IMR-90 (cell line): Measurements from ENCODE around the gene NOS2. TPM values are rescaled to one million over a fixed set of nuclear protein-coding genes. Genes with fewer than 3 reads are reported as not detected.

ENCODE experiments used
- ATAC-seq: fragments of 200-7000 bp; cut with Tn5 transposase; 2 replicates; pipeline ENCODE4 v1.9.1; 2020; ENCODE audit warnings: low read depth, mild to moderate bottlenecking, moderate library complexity
- BruUV-seq: library from RNA; stranded (reverse); fragments of 400-500 nt; replicated peaks from 2 replicates; lab custom pipeline; 2021; lab: Mats Ljungman, UMichigan
- CTCF ChIA-PET: fragments of 300-600 bp; formaldehyde crosslinking; extraction: SDS; loops from one replicate; lab custom pipeline; 2021; ENCODE audit warnings: antibody characterized with exemption; lab: Yijun Ruan, JAX
- POLR2A ChIA-PET: fragments of 300-600 bp; sonication (Branson Sonifier 250); formaldehyde crosslinking; loops from one replicate; lab custom pipeline; 2022; ENCODE audit warnings: antibody characterized with exemption; ENCODE audit not compliant: unreplicated experiment; lab: Charles Lee
- DNase-seq: peaks from one replicate; pipeline ENCODE4 v3.0.0; 2013
- H2AFZ ChIP-seq: replicated peaks from 2 replicates; pipeline ENCODE3; 2013; ENCODE audit warnings: low read length, mild to moderate bottlenecking; ENCODE audit not compliant: poor library complexity
- H2AK5ac ChIP-seq: 2 replicates; pipeline ENCODE4 v1.6.1; 2013; ENCODE audit warnings: low read depth, low read length, inconsistent platforms
- H2AK9ac ChIP-seq: replicated peaks from 2 replicates; pipeline ENCODE3; 2013; ENCODE audit warnings: mild to moderate bottlenecking, low read depth, low read length, moderate library complexity; ENCODE audit not compliant: poor library complexity
- H2BK120ac ChIP-seq: 2 replicates; pipeline ENCODE4 v1.6.1; 2013; ENCODE audit warnings: low read depth, low read length, inconsistent platforms
- H2BK15ac ChIP-seq: 3 replicates; pipeline ENCODE4 v1.6.1; 2013; ENCODE audit warnings: low read depth, low read length, inconsistent platforms
- H2BK20ac ChIP-seq: 2 replicates; pipeline ENCODE4 v1.6.1; 2013; ENCODE audit warnings: low read depth, mild to moderate bottlenecking, inconsistent platforms, low read length, moderate library complexity
- H2BK5ac ChIP-seq: 2 replicates; pipeline ENCODE4 v1.6.1; 2013; ENCODE audit warnings: mild to moderate bottlenecking, low read depth, low read length, inconsistent platforms; ENCODE audit not compliant: poor library complexity, severe bottlenecking
- H3K14ac ChIP-seq: replicated peaks from 2 replicates; pipeline ENCODE4 v1.6.1; 2013; ENCODE audit warnings: low read depth, low read length, inconsistent platforms
- H3K18ac ChIP-seq: 2 replicates; pipeline ENCODE4 v1.6.1; 2013; ENCODE audit warnings: low read depth, low read length, control low read depth
- H3K23ac ChIP-seq: 2 replicates; pipeline ENCODE4 v1.6.1; 2013; ENCODE audit warnings: low read depth, low read length, inconsistent platforms
- H3K27ac ChIP-seq: 2 replicates; pipeline ENCODE4 v1.5.1; 2013; ENCODE audit warnings: mild to moderate bottlenecking, control low read depth, low read length; ENCODE audit not compliant: insufficient read depth
- H3K27me3 ChIP-seq: 2 replicates; pipeline ENCODE4 v1.6.1; 2013; ENCODE audit warnings: low read length; ENCODE audit not compliant: control insufficient read depth, insufficient read depth
- H3K36me3 ChIP-seq: 2 replicates; pipeline ENCODE4 v1.6.1; 2013; ENCODE audit warnings: low read length, mixed read lengths; ENCODE audit not compliant: control insufficient read depth, insufficient read depth
- H3K4ac ChIP-seq: 2 replicates; pipeline ENCODE4 v1.6.1; 2013; ENCODE audit warnings: low read depth, low read length, inconsistent platforms
- H3K4me1 ChIP-seq: 2 replicates; pipeline ENCODE4 v1.6.1; 2013; ENCODE audit warnings: low read length, mixed read lengths; ENCODE audit not compliant: control insufficient read depth, insufficient read depth
- H3K4me2 ChIP-seq: 2 replicates; pipeline ENCODE4 v1.6.1; 2013; ENCODE audit warnings: low read depth, mild to moderate bottlenecking, control low read depth, low read length, moderate library complexity
- H3K4me3 ChIP-seq: 2 replicates; pipeline ENCODE4 v1.5.1; 2013; ENCODE audit warnings: low read depth, mild to moderate bottlenecking, control low read depth, low read length, moderate library complexity; ENCODE audit not compliant: insufficient read depth
- H3K56ac ChIP-seq: 2 replicates; pipeline ENCODE4 v1.6.1; 2013; ENCODE audit warnings: low read length, inconsistent platforms; ENCODE audit not compliant: insufficient read depth; ENCODE audit errors: extremely low read depth
- H3K79me1 ChIP-seq, 2 experiments: 2 replicates each; pipeline ENCODE4 v1.6.1; 2013; ENCODE audit warnings: low read length in 2 of 2, inconsistent platforms in 1 of 2, low read depth in 1 of 2
- H3K9ac ChIP-seq: 2 replicates; pipeline ENCODE4 v1.6.1; 2013; ENCODE audit warnings: low read depth, low read length, control low read depth
- H3K9me1 ChIP-seq: 2 replicates; pipeline ENCODE4 v1.6.1; 2013; ENCODE audit warnings: low read length, inconsistent platforms; ENCODE audit not compliant: insufficient read depth
- H3K9me3 ChIP-seq: 2 replicates; pipeline ENCODE4 v1.6.1; 2013; ENCODE audit warnings: low read length; ENCODE audit not compliant: control insufficient read depth, insufficient read depth
- H4K20me1 ChIP-seq: 2 replicates; pipeline ENCODE4 v1.6.1; 2013; ENCODE audit warnings: low read length, inconsistent platforms; ENCODE audit not compliant: insufficient read depth
- H4K5ac ChIP-seq: 2 replicates; pipeline ENCODE4 v1.6.1; 2013; ENCODE audit warnings: mild to moderate bottlenecking, low read depth, low read length, control low read depth
- H4K8ac ChIP-seq, 2 experiments: 2 replicates each; pipeline ENCODE4 v1.6.1; 2013; ENCODE audit warnings: low read depth in 2 of 2, low read length in 2 of 2, control low read depth in 1 of 2, inconsistent platforms in 1 of 2
- H4K91ac ChIP-seq: 2 replicates; pipeline ENCODE4 v1.6.1; 2013; ENCODE audit warnings: low read depth, low read length, inconsistent platforms; ENCODE audit not compliant: insufficient read depth
- BHLHE40 ChIP-seq: fragments of 150-350 bp; IDR thresholded peaks from 2 replicates; pipeline ENCODE4 v1.6.1; 2016; ENCODE audit warnings: mild to moderate bottlenecking, low read depth, low read length
- CEBPB ChIP-seq: IDR thresholded peaks from 2 replicates; pipeline ENCODE4 v1.6.1; 2012; ENCODE audit warnings: low read depth, low read length, improper control_type of control experiment
- CHD1 ChIP-seq: IDR thresholded peaks from 2 replicates; pipeline ENCODE4 v1.6.1; 2012; ENCODE audit warnings: low read depth, low read length, improper control_type of control experiment
- FOS ChIP-seq: fragments of 150-350 bp; IDR thresholded peaks from 2 replicates; pipeline ENCODE4 v1.6.1; 2016; ENCODE audit warnings: low read depth, low read length
- MAFK ChIP-seq: IDR thresholded peaks from 2 replicates; pipeline ENCODE4 v1.6.1; 2012; ENCODE audit warnings: low read depth, low read length, improper control_type of control experiment
- MAZ ChIP-seq: IDR thresholded peaks from 2 replicates; pipeline ENCODE4 v1.6.1; 2012; ENCODE audit warnings: low read depth, mild to moderate bottlenecking, low read length, improper control_type of control experiment, moderate library complexity, borderline replicate concordance
- MXI1 ChIP-seq: IDR thresholded peaks from 2 replicates; pipeline ENCODE4 v1.6.1; 2012; ENCODE audit warnings: low read depth, mild to moderate bottlenecking, low read length, moderate library complexity, borderline replicate concordance
- NFE2L2 ChIP-seq: fragments of 150-350 bp; IDR thresholded peaks from 2 replicates; pipeline ENCODE4 v1.6.1; 2016; ENCODE audit warnings: low read depth, mild to moderate bottlenecking, low read length
- POLR2A ChIP-seq: IDR thresholded peaks from 2 replicates; pipeline ENCODE4 v1.6.1; 2012; ENCODE audit warnings: mild to moderate bottlenecking, low read depth, low read length
- RAD21 ChIP-seq: IDR thresholded peaks from 2 replicates; pipeline ENCODE4 v1.6.1; 2012; ENCODE audit warnings: low read length, improper control_type of control experiment
- RCOR1 ChIP-seq: IDR thresholded peaks from 2 replicates; pipeline ENCODE4 v1.6.1; 2012; ENCODE audit warnings: mild to moderate bottlenecking, low read length, improper control_type of control experiment; ENCODE audit not compliant: insufficient replicate concordance
- RFX5 ChIP-seq: IDR thresholded peaks from 2 replicates; pipeline ENCODE4 v1.8.0; 2012; ENCODE audit warnings: low read depth, mild to moderate bottlenecking, low read length, moderate library complexity
- SMC3 ChIP-seq: fragments of 150-350 bp; IDR thresholded peaks from 2 replicates; pipeline ENCODE4 v1.6.1; 2016; ENCODE audit warnings: low read depth, mild to moderate bottlenecking, antibody characterized with exemption, low read length, moderate library complexity
- WGBS, 2 experiments: methylation state at CpG; one replicate each; pipeline versions ENCODE4 v1.1.5 to v1.1.7; 2013; ENCODE audit warnings: missing lambda C conversion rate in 2 of 2; ENCODE audit not compliant: insufficient read length in 1 of 2; ENCODE audit errors: extremely low coverage in 2 of 2; 5-methylcytosine and 5-hydroxymethylcytosine counted together
- dilution Hi-C: fragments of 300-500 bp; cut with HindIII; formaldehyde crosslinking; loops from one replicate; pipeline ENCODE4 v1.14.3; 2018; ENCODE audit warnings: low sequenced_read_pairs; ENCODE audit not compliant: unreplicated experiment
- in situ Hi-C: fragments of 300-500 bp; cut with MboI; formaldehyde crosslinking; loops from 3 replicates; pipeline ENCODE4 v1.14.3; 2019; ENCODE audit warnings: low sequenced_read_pairs, inconsistent platforms, mixed read lengths
- intact Hi-C: fragments of 100-400 bp; cut with micrococcal nuclease; formaldehyde crosslinking; loops from 2 replicates; pipeline ENCODE4 v1.10.0; 2022
- polyA plus RNA-seq, 3 experiments: library from polyadenylated mRNA; depleted of rRNA; stranded (reverse); fragments of >200 nt; gene quantifications; 2 replicates each; pipeline ENCODE4 v1.2.3, GENCODE V29; 2012; ENCODE audit warnings: low replicate concordance in 1 of 3
- total RNA-seq: library from RNA; depleted of rRNA; stranded (reverse); fragments of >200 nt; gene quantifications from 2 replicates; pipeline ENCODE4 v1.2.3, GENCODE V29; 2012
- TF ChIP-seq, protein P1 (sequence below): fragments of 150-350 bp; IDR thresholded peaks from 2 replicates; pipeline ENCODE4 v1.6.1; 2017; ENCODE audit warnings: mild to moderate bottlenecking, antibody characterized with exemption, low read length, low read depth
- TF ChIP-seq, protein P2 (sequence below): conservative IDR thresholded peaks from 2 replicates; pipeline ENCODE4 v1.5.1; 2012; ENCODE audit warnings: mild to moderate bottlenecking, low read depth, low read length, improper control_type of control experiment
- TF ChIP-seq, protein P3 (sequence below): fragments of 150-350 bp; IDR thresholded peaks from 2 replicates; pipeline ENCODE4 v1.6.1; 2016; ENCODE audit warnings: low read depth, mild to moderate bottlenecking, low read length, moderate library complexity, borderline replicate concordance

The NOS2 gene
- total and polyA plus RNA-seq, 2 of the 4 experiments (the other 2 are of a cell fraction), result under 0.01 TPM; not detected in 1

DNA sequence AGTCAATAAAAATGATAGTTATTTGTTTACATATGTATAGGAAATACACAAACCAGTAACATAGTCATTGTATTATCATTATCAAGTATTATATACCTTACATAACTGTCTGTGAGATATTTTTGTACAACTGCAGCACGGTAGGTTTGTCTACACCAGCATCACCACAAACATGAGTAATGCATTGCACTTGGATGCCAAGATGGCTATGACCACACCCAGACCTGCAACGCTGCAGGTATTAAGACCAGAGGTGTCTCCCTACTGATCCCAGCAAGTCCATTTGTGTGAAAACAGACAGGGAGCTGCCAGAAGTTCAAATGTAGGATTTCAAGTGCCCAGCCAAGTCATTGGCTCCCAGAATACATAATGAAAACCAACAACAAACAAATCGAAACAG lies 34.2 kb upstream of the NOS2 start:
- no peak overlapping the region for H2BK15ac ChIP-seq
- no peak overlapping the region for H3K4ac ChIP-seq
- no TSS peak for BruUV-seq
- dilution Hi-C loops (no loop called here), in situ Hi-C loops (no loop called here), intact Hi-C loops (no loop called here)
- no peak overlapping the region for H2AK9ac ChIP-seq
- POLR2A ChIA-PET, result no interaction called here
- TF ChIP-seq RAD21 (no peak), FOS (no peak), MAFK (no peak), CEBPB (no peak), SMC3 (no peak), MAZ (no peak), NFE2L2 (no peak), BHLHE40 (no peak), RCOR1 (no peak), CHD1 (no peak), POLR2A (no peak), MXI1 (no peak), RFX5 (no peak)
- TF ChIP-seq, protein P1, sequence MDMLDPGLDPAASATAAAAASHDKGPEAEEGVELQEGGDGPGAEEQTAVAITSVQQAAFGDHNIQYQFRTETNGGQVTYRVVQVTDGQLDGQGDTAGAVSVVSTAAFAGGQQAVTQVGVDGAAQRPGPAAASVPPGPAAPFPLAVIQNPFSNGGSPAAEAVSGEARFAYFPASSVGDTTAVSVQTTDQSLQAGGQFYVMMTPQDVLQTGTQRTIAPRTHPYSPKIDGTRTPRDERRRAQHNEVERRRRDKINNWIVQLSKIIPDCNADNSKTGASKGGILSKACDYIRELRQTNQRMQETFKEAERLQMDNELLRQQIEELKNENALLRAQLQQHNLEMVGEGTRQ, result no peak
- TF ChIP-seq, protein P2, sequence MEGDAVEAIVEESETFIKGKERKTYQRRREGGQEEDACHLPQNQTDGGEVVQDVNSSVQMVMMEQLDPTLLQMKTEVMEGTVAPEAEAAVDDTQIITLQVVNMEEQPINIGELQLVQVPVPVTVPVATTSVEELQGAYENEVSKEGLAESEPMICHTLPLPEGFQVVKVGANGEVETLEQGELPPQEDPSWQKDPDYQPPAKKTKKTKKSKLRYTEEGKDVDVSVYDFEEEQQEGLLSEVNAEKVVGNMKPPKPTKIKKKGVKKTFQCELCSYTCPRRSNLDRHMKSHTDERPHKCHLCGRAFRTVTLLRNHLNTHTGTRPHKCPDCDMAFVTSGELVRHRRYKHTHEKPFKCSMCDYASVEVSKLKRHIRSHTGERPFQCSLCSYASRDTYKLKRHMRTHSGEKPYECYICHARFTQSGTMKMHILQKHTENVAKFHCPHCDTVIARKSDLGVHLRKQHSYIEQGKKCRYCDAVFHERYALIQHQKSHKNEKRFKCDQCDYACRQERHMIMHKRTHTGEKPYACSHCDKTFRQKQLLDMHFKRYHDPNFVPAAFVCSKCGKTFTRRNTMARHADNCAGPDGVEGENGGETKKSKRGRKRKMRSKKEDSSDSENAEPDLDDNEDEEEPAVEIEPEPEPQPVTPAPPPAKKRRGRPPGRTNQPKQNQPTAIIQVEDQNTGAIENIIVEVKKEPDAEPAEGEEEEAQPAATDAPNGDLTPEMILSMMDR, result no peak
- TF ChIP-seq, protein P3, sequence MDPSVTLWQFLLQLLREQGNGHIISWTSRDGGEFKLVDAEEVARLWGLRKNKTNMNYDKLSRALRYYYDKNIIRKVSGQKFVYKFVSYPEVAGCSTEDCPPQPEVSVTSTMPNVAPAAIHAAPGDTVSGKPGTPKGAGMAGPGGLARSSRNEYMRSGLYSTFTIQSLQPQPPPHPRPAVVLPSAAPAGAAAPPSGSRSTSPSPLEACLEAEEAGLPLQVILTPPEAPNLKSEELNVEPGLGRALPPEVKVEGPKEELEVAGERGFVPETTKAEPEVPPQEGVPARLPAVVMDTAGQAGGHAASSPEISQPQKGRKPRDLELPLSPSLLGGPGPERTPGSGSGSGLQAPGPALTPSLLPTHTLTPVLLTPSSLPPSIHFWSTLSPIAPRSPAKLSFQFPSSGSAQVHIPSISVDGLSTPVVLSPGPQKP, result no peak
- H3K23ac ChIP-seq, result no peak overlapping the region
- H3K4me1 ChIP-seq, result no peaks in the 10 kb centered on the region
- CTCF ChIA-PET, result no interaction called here
- no peaks in the 10 kb centered on the region for H3K9me1 ChIP-seq
- H3K9ac ChIP-seq, result no peak overlapping the region
- H4K20me1 ChIP-seq, result no peaks in the 10 kb centered on the region
- peaks cover 3% of the 10 kb centered on the region for H3K27me3 ChIP-seq
- ATAC-seq (no peak), DNase-seq (no peak)
- H4K91ac ChIP-seq, result no peak overlapping the region
- H3K36me3 ChIP-seq, result no peaks in the 10 kb centered on the region
- no peak overlapping the region for H4K5ac ChIP-seq
- no peak overlapping the region for H3K4me3 ChIP-seq
- H3K56ac ChIP-seq, result no peak overlapping the region
- H2AFZ ChIP-seq, result no peak overlapping the region
- no peak overlapping the region for H2BK120ac ChIP-seq
- no peak overlapping the region for H3K18ac ChIP-seq
- no peaks in the 10 kb centered on the region for H3K9me3 ChIP-seq
- no peak overlapping the region for H2AK5ac ChIP-seq
- no peak overlapping the region for H3K14ac ChIP-seq
- H2BK20ac ChIP-seq, result no peak overlapping the region
- no peaks in the 10 kb centered on the region for H3K79me1 ChIP-seq
- no peak overlapping the region for H2BK5ac ChIP-seq
- H3K4me2 ChIP-seq, result no peak overlapping the region
- no CpG with 5 or more reads among the region's 3 CpGs for WGBS, 2 experiments
- no peak overlapping the region for H4K8ac ChIP-seq
- no peak overlapping the region for H3K27ac ChIP-seq
